ENCODE data around the gene SCD5.

DNA sequence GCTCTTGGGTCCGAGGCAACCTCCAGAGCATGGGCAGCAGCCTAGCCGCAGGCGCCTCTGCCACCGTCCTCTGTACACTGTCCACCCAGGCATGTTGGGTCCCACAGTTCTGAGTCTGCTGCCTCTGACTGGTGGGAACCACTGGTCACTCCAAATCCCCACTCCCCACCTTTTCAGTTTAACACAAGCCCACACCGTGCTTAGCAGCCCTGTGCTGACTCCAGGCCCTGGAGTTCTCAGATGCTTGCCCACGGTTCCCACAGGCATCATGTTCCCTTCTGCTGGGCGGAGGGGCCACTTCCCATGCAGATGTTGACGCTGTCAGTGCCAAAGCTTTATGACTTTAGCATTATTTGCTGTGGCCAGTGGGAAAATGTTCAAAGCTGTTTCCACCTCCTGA, 104.5 kb downstream of the SCD5 start:
- no peak for TF ChIP-seq EZH2 (optimal IDR thresholded peaks at IDR 0.05; ENCODE audit: low read depth, low read length)
- TF ChIP-seq, protein P1, sequence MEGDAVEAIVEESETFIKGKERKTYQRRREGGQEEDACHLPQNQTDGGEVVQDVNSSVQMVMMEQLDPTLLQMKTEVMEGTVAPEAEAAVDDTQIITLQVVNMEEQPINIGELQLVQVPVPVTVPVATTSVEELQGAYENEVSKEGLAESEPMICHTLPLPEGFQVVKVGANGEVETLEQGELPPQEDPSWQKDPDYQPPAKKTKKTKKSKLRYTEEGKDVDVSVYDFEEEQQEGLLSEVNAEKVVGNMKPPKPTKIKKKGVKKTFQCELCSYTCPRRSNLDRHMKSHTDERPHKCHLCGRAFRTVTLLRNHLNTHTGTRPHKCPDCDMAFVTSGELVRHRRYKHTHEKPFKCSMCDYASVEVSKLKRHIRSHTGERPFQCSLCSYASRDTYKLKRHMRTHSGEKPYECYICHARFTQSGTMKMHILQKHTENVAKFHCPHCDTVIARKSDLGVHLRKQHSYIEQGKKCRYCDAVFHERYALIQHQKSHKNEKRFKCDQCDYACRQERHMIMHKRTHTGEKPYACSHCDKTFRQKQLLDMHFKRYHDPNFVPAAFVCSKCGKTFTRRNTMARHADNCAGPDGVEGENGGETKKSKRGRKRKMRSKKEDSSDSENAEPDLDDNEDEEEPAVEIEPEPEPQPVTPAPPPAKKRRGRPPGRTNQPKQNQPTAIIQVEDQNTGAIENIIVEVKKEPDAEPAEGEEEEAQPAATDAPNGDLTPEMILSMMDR (IDR thresholded peaks at IDR 0.05; ENCODE audit: low read length) = no peak
